ENCODE data around the gene TK2. TPM values are rescaled to one million over a fixed set of nuclear protein-coding genes. Genes with fewer than 3 reads are reported as not detected.

Gene TK2
- total RNA-seq, 1 experiment from 2014 or later = 5.0 TPM

DNA sequence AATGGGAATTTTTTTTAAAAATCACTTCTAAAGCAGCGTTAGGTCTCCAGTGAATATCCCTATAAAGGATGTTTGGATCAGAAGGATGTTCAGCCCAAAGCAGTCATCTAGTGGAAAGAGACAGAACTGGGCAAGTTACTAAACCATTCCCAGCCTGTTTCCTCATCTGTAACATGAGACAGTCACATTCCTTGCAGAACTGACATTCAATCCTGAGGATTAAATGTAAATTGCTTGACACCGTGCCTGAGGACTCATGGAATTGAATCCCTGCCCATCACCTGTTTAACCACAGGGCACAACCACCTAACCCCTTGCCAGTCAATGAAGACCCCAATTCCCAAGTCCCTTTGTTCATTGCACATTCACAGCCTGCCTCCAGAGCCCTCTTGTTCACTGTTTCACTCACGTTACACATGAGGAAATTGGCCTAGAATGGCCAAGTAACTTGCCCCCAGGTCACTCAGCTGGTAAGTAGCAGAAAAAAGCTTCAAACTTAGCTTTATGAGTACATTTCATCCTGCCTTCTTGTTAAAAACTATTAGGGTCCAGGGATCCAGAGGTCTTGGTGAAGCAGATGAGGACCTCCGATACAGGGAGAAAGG, 30.8 kb upstream of the TK2 start:
- DNase-seq (ENCODE audit: low spot score) (no peak), ATAC-seq (peak; percentile 63)
- ChIA-PET CTCF (interaction anchor here (1.3 to 2.6 kb wide), 3 partner anchors 8 to 70 kb away, joined by 3 to 23 read pairs (median 5); no protein-coding TSS in a partner anchor), POLR2A (no interaction called here)
- no peak overlapping the region for H3K4me3 Mint-ChIP-seq
- H3K9me3 Mint-ChIP-seq = no peaks in the 10 kb centered on the region
- peaks cover 29% of the 10 kb centered on the region for H3K4me1 Mint-ChIP-seq
- no peaks in the 10 kb centered on the region for H3K36me3 Mint-ChIP-seq
- peaks cover 49% of the 10 kb centered on the region for H3K27me3 Mint-ChIP-seq (ENCODE audit: low read depth)
- TF ChIP-seq TEAD1 (CRISPR knock-in tag; IDR thresholded peaks at IDR 0.05) (no peak), ATF1 (CRISPR knock-in tag; IDR thresholded peaks at IDR 0.05) (no peak), ZBTB21 (CRISPR knock-in tag; IDR thresholded peaks at IDR 0.05; ENCODE audit: borderline replicate concordance) (no peak), TEAD4 (CRISPR knock-in tag; IDR thresholded peaks at IDR 0.05) (no peak), SMAD3 (CRISPR knock-in tag; IDR thresholded peaks at IDR 0.05; ENCODE audit: borderline replicate concordance) (no peak)
- H3K27ac Mint-ChIP-seq = no peak overlapping the region

DNA sequence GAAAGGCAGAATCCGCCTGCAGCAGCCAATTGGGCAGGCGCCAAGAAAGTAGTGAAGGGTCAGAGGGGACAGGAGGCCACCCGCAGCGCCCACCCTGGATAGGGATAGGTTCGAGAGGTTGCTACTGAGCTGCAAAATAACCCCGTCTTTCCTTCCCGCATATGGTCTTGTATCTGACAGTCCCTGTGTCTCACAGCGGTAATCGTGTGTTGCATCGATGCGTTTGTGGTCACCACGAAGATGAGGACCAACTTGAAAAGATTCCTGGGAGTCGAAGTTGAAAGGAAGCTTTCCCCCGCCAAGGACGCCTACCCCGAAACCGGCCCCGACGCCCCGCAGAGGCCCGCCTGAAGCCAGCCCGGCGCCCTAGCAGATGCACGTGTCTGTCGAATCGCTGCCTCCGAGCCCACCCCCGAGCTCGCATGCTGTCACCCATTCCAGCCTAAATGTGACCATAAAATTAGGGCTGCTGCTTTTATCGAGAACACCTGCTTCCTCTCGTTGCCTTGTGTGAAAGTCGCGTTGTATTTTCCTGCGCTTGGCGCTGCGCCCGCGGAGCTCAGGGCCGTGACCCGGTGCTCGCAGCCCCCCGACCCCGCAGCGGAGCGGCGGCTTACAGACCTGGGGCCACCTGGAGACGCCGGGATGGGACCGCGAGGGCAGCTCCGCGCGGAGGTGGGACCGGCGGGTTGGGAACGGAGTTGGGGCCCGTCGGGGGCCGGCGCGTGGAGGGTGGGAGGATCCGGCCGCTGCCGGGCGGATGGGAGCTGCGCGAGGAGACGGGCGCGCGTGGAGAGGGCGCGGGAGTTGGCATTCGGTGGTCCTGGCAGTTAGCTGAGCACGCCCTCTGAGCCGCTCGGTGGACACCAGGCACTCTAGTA, 29.0 kb upstream of the TK2 start, which contains the start of gene CMTM2:
CMTM2 (plus strand) TSS at position 813 of the 881 bp plus-strand sequence. CDS start 145 bp downstream, outside the sequence.
- TF ChIP-seq FOXP1 (CRISPR knock-in tag; IDR thresholded peaks at IDR 0.05; ENCODE audit: borderline replicate concordance) (peak; percentile 48; the same call in 1 of the 2 replicates), CREM (CRISPR knock-in tag; IDR thresholded peaks at IDR 0.05) (0 out of 2 replicates have a peak, but pooled peaks have one; percentile 36), ZBTB21 (CRISPR knock-in tag; IDR thresholded peaks at IDR 0.05; ENCODE audit: borderline replicate concordance) (no peak)
- TF ChIP-seq, protein P1, sequence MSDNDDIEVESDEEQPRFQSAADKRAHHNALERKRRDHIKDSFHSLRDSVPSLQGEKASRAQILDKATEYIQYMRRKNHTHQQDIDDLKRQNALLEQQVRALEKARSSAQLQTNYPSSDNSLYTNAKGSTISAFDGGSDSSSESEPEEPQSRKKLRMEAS (CRISPR knock-in tag; IDR thresholded peaks at IDR 0.05) = peak; percentile 80
- peak; percentile 53 for DNase-seq (ENCODE audit: low spot score)
- Mint-ChIP-seq H3K36me3 (no peaks in the 10 kb centered on the region), H3K27me3 (ENCODE audit: low read depth) (peaks cover 49% of the 10 kb centered on the region), H3K27ac (no peak within 1 kb of the TSS), H3K4me3 (peak within 1 kb of the TSS; percentile 60), H3K9me3 (no peaks in the 10 kb centered on the region), H3K4me1 (peaks cover 27% of the 10 kb centered on the region)
- POLR2A ChIA-PET = interaction anchor here (1.2 to 1.7 kb wide), 2 partner anchors 11 to 27 kb away, joined by 3 to 5 read pairs; partner anchors contain the start of gene CKLF
- ATAC-seq = peak; percentile 70
- CTCF ChIA-PET = interaction anchor here (0.5 to 2.6 kb wide), 9 partner anchors 8 to 235 kb away, joined by 3 to 23 read pairs (median 5); partner anchors contain the start of gene CKLF

DNA sequence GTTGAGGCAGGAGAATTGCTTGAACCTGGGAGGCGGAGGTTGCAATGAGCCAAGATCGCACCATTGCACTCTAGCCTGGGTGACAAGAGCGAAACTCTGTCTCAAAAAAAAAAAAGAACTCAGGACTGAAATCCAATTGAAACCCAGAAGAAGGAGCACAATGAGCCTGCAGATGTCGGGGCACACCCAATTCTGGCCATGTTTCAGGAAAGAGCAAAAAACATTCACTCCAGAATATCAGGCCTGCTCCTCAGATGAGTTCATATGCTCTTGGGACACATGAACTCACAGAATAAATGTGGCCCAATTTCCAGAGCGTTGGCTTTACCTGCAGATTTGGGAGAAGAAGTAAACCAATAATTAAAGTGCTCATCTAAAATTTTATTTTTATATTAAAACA, 26.4 kb upstream of the TK2 start:
- no peak for DNase-seq (ENCODE audit: low spot score)
- ATAC-seq = no peak
- Mint-ChIP-seq H3K4me3 (no peak overlapping the region), H3K27me3 (ENCODE audit: low read depth) (peaks cover 49% of the 10 kb centered on the region), H3K36me3 (no peaks in the 10 kb centered on the region), H3K9me3 (no peaks in the 10 kb centered on the region), H3K4me1 (peaks cover 26% of the 10 kb centered on the region), H3K27ac (no peak overlapping the region)
- ChIA-PET CTCF (interaction anchor here (1.2 kb wide), 1 partner anchor 32 kb away, joined by 3 read pairs; no protein-coding TSS in a partner anchor), POLR2A (interaction anchor here (0.7 kb wide), 1 partner anchor 169 kb away, joined by 5 read pairs; no protein-coding TSS in a partner anchor)
- no peak for TF ChIP-seq NR3C1 (CRISPR knock-in tag; conservative IDR thresholded peaks at IDR 0.05; ENCODE audit: low read depth)
- TF ChIP-seq, protein P2, sequence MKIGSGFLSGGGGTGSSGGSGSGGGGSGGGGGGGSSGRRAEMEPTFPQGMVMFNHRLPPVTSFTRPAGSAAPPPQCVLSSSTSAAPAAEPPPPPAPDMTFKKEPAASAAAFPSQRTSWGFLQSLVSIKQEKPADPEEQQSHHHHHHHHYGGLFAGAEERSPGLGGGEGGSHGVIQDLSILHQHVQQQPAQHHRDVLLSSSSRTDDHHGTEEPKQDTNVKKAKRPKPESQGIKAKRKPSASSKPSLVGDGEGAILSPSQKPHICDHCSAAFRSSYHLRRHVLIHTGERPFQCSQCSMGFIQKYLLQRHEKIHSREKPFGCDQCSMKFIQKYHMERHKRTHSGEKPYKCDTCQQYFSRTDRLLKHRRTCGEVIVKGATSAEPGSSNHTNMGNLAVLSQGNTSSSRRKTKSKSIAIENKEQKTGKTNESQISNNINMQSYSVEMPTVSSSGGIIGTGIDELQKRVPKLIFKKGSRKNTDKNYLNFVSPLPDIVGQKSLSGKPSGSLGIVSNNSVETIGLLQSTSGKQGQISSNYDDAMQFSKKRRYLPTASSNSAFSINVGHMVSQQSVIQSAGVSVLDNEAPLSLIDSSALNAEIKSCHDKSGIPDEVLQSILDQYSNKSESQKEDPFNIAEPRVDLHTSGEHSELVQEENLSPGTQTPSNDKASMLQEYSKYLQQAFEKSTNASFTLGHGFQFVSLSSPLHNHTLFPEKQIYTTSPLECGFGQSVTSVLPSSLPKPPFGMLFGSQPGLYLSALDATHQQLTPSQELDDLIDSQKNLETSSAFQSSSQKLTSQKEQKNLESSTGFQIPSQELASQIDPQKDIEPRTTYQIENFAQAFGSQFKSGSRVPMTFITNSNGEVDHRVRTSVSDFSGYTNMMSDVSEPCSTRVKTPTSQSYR (CRISPR knock-in tag; IDR thresholded peaks at IDR 0.05) = no peak
- TF ChIP-seq, protein P3, sequence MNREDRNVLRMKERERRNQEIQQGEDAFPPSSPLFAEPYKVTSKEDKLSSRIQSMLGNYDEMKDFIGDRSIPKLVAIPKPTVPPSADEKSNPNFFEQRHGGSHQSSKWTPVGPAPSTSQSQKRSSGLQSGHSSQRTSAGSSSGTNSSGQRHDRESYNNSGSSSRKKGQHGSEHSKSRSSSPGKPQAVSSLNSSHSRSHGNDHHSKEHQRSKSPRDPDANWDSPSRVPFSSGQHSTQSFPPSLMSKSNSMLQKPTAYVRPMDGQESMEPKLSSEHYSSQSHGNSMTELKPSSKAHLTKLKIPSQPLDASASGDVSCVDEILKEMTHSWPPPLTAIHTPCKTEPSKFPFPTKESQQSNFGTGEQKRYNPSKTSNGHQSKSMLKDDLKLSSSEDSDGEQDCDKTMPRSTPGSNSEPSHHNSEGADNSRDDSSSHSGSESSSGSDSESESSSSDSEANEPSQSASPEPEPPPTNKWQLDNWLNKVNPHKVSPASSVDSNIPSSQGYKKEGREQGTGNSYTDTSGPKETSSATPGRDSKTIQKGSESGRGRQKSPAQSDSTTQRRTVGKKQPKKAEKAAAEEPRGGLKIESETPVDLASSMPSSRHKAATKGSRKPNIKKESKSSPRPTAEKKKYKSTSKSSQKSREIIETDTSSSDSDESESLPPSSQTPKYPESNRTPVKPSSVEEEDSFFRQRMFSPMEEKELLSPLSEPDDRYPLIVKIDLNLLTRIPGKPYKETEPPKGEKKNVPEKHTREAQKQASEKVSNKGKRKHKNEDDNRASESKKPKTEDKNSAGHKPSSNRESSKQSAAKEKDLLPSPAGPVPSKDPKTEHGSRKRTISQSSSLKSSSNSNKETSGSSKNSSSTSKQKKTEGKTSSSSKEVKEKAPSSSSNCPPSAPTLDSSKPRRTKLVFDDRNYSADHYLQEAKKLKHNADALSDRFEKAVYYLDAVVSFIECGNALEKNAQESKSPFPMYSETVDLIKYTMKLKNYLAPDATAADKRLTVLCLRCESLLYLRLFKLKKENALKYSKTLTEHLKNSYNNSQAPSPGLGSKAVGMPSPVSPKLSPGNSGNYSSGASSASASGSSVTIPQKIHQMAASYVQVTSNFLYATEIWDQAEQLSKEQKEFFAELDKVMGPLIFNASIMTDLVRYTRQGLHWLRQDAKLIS (CRISPR knock-in tag; IDR thresholded peaks at IDR 0.05; ENCODE audit: borderline replicate concordance) = no peak
- no peak for TF ChIP-seq ZNF671 (CRISPR knock-in tag; IDR thresholded peaks at IDR 0.05)
- TF ChIP-seq MYBL2 (CRISPR knock-in tag; IDR thresholded peaks at IDR 0.05) = no peak
- no peak for TF ChIP-seq SMAD4 (CRISPR knock-in tag; IDR thresholded peaks at IDR 0.05)
- TF ChIP-seq, protein P4, sequence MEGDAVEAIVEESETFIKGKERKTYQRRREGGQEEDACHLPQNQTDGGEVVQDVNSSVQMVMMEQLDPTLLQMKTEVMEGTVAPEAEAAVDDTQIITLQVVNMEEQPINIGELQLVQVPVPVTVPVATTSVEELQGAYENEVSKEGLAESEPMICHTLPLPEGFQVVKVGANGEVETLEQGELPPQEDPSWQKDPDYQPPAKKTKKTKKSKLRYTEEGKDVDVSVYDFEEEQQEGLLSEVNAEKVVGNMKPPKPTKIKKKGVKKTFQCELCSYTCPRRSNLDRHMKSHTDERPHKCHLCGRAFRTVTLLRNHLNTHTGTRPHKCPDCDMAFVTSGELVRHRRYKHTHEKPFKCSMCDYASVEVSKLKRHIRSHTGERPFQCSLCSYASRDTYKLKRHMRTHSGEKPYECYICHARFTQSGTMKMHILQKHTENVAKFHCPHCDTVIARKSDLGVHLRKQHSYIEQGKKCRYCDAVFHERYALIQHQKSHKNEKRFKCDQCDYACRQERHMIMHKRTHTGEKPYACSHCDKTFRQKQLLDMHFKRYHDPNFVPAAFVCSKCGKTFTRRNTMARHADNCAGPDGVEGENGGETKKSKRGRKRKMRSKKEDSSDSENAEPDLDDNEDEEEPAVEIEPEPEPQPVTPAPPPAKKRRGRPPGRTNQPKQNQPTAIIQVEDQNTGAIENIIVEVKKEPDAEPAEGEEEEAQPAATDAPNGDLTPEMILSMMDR (IDR thresholded peaks at IDR 0.05) = no peak
- no peak for TF ChIP-seq ZNF121 (CRISPR knock-in tag; IDR thresholded peaks at IDR 0.05)
- TF ChIP-seq, protein P5, sequence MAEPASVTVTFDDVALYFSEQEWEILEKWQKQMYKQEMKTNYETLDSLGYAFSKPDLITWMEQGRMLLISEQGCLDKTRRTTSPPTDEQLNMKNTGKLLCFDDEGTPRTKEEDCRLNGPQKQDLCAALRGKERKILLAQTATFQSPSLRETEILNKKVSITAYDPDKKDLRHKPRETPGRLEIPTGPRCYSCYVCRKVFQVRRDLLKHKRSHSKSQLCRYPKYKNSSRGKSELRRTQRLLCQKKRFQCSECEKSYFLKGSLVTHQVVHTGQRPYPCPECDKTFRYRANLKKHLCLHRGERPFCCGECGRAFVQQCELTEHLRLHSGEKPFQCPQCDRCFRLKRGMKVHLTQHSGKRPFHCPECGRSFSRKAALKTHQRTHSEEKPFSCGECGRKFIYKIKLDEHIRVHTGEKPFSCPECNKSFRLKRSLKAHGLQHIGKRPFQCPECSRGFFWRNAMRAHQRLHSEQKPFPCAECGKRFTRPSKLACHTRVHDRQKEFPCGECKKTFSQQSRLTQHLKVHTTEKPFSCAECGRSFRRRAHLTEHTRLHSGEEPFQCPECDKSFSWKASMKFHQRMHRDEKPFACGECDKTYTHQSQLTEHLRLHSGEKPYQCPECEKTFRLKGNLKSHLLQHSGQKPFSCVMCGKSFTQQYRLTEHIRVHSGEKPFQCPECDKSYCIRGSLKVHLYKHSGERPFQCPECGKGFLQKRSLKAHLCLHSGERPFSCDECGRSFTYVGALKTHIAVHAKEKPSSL (CRISPR knock-in tag; conservative IDR thresholded peaks at IDR 0.05) = no peak
- TF ChIP-seq, protein P6, sequence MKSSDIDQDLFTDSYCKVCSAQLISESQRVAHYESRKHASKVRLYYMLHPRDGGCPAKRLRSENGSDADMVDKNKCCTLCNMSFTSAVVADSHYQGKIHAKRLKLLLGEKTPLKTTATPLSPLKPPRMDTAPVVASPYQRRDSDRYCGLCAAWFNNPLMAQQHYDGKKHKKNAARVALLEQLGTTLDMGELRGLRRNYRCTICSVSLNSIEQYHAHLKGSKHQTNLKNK (CRISPR knock-in tag; IDR thresholded peaks at IDR 0.05) = no peak
